ENCODE measurements around the gene AGRN. TPM values are rescaled to one million over a fixed set of nuclear protein-coding genes. Genes with fewer than 3 reads are reported as not detected.
A peak's percentile ranks its signal among the peaks of the same experiment; 100 is the strongest.

The AGRN gene
- total RNA-seq, 4 donors from 2014 or later: 20.0 to 35.8 (median 32.0) TPM

DNA sequence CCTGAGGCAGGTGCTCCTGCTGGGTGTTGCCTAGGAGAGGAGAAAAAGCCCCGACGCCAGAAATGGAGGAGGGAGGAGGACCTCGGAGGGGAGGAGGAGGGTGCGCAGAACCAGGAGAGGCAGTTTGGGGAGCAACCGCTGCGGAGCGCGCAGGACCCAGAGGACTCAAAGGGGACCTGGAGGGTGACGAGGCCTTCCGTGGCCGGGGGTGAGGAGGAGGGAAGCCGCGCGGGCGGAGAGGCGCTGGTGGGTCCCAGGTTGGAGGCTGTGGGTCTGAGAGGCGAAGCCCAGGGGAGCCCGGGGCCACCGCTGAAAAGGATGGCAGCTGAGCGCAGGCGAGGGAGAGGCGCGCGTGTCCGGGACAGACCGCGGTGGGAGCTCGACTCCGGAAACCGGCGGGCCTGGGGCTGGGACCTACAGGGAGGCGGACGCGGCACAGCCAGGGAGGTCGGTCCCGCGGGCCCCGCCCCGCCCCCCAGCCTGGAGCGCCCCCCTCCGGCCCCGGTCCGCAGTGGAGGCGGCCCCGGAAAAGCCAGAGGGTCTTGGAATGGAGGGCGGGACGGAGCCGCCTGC, 39.1 kb downstream of the AGRN start:
- peaks cover 28 to 55% (median 31%) of the 10 kb centered on the region in 3 donors for H3K4me1 ChIP-seq
- H3K27ac ChIP-seq: no peak overlapping the region
- intact Hi-C loops (cut with DNase I): no loop called here
- 1 to 3% methylated on average over 16 to 26 of the region's 48 CpGs for WGBS, 2 donors
- peaks cover 0 to 16% (median 2%) of the 10 kb centered on the region in 3 donors for H3K36me3 ChIP-seq
- H3K27me3 ChIP-seq: peaks cover 9 to 75% (median 30%) of the 10 kb centered on the region in 4 donors
- no peak for DNase-seq
- no peaks in the 10 kb centered on the region for H3K9me3 ChIP-seq
- peak overlapping the region; percentile 32 to 78 (median 48) for H3K4me3 ChIP-seq
- TF ChIP-seq, protein P1, sequence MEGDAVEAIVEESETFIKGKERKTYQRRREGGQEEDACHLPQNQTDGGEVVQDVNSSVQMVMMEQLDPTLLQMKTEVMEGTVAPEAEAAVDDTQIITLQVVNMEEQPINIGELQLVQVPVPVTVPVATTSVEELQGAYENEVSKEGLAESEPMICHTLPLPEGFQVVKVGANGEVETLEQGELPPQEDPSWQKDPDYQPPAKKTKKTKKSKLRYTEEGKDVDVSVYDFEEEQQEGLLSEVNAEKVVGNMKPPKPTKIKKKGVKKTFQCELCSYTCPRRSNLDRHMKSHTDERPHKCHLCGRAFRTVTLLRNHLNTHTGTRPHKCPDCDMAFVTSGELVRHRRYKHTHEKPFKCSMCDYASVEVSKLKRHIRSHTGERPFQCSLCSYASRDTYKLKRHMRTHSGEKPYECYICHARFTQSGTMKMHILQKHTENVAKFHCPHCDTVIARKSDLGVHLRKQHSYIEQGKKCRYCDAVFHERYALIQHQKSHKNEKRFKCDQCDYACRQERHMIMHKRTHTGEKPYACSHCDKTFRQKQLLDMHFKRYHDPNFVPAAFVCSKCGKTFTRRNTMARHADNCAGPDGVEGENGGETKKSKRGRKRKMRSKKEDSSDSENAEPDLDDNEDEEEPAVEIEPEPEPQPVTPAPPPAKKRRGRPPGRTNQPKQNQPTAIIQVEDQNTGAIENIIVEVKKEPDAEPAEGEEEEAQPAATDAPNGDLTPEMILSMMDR (IDR thresholded peaks at IDR 0.05): peak in 1 of 6 experiments; percentile 7
- TF ChIP-seq POLR2A (IDR thresholded peaks at IDR 0.05): no peak

DNA sequence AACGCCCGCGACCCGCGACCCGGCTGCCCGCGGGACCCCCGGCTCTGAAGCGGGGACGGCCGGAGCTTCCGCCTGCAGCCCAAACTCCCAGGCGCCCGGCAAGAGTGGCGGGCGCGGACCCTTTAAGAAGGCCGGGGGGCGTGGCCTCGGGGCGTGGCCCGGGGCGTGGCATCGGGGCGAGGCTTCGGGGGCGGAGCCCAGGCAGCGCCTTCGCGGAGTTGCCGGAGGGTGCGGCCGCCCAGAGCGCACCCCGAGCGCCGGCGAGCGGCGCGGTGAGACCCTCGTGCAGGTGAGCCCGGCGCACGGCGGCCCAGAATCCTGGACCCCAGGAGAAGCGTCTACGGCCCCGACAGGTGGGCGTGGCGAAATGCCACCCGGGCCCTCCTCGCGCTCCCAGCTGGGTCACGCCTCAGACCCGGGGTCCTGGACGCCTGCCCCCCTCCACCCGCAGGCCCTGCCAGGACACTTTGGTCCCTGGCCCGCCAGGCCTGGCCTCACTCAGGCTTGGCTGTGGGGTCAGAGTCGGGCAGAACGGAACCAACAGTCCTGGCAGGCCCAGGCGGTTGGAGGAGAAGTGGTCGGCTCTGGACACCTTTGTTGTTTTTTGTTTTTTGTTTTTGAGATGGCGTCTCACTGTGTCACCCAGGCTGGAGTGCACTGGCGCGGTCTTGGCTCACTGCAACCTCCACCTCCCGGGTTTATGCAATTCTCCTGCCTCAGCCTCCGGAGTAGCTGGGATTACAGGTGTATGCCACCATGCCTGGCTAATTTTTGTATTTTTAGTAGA, 39.8 kb downstream of the AGRN start:
- 17% methylated on average over 9 of the region's 69 CpGs for WGBS, 2 donors
- no peak for DNase-seq
- H3K4me3 ChIP-seq: peak overlapping the region; percentile 32 to 78 (median 48)
- H3K4me1 ChIP-seq: peaks cover 32 to 62% (median 36%) of the 10 kb centered on the region in 3 donors
- intact Hi-C loops (cut with DNase I): loop anchor here (5.0 kb wide), 1 partner anchor 77 kb away; the partner anchor contains the start of gene PERM1
- no peak overlapping the region for H3K27ac ChIP-seq
- TF ChIP-seq POLR2A (IDR thresholded peaks at IDR 0.05): no peak
- TF ChIP-seq, protein P1 (IDR thresholded peaks at IDR 0.05): no peak
- H3K9me3 ChIP-seq: no peaks in the 10 kb centered on the region
- peaks cover 9 to 82% (median 30%) of the 10 kb centered on the region in 4 donors for H3K27me3 ChIP-seq
- H3K36me3 ChIP-seq: peaks cover 0 to 9% (median 0%) of the 10 kb centered on the region in 3 donors

DNA sequence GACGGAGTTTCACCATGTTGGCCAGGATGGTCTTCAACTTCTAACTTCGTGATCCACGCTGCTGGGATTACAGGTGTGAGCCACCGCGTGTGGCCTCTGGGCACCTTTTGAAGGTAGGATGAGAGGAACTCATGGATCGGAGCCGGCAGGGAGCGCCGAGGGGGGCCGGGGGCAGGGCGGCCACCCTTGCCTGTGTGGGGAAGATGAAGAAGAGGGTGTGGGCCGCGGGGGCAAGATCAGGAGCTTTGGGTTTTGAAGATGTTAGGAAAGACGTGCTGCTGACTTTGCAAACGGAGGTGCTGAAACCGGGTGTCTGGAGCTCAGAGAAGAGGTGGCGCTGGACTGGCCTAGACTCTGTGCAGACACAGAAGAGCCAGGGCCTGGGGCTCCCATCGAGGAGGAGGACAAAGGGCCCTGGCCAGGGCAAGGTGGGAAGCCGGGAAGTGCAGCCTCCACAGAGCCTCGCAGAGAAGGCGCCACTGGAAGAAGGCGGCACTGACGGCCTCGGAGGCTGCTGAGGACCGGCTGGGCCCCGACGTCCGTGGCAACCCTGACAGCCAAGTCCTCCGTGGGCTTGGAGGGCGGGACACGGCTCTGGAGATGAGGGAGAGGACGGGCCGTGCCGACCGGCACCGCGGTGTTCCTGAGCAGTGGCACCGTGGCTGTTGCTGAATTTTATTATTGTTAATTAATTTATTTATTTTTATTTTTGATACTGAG, 40.5 kb downstream of the AGRN start:
- Histone ChIP-seq H3K36me3 (peaks cover 0 to 1% (median 0%) of the 10 kb centered on the region in 3 donors), H3K27ac (no peak overlapping the region), H3K27me3 (peaks cover 9 to 85% (median 30%) of the 10 kb centered on the region in 4 donors), H3K4me1 (peaks cover 32 to 62% (median 36%) of the 10 kb centered on the region in 3 donors), H3K9me3 (no peaks in the 10 kb centered on the region), H3K4me3 (peak overlapping the region in 3 of 4 donors; percentile 32 to 78 (median 55))
- no peak for DNase-seq
- WGBS, 2 donors: 38 to 53% methylated on average over 31 to 38 of the region's 38 CpGs
- TF ChIP-seq, protein P1 (IDR thresholded peaks at IDR 0.05): no peak
- no peak for TF ChIP-seq POLR2A (IDR thresholded peaks at IDR 0.05)
- intact Hi-C loops (cut with DNase I): loop anchor here (5.0 kb wide), 1 partner anchor 78 kb away; the partner anchor contains the start of gene PERM1

DNA sequence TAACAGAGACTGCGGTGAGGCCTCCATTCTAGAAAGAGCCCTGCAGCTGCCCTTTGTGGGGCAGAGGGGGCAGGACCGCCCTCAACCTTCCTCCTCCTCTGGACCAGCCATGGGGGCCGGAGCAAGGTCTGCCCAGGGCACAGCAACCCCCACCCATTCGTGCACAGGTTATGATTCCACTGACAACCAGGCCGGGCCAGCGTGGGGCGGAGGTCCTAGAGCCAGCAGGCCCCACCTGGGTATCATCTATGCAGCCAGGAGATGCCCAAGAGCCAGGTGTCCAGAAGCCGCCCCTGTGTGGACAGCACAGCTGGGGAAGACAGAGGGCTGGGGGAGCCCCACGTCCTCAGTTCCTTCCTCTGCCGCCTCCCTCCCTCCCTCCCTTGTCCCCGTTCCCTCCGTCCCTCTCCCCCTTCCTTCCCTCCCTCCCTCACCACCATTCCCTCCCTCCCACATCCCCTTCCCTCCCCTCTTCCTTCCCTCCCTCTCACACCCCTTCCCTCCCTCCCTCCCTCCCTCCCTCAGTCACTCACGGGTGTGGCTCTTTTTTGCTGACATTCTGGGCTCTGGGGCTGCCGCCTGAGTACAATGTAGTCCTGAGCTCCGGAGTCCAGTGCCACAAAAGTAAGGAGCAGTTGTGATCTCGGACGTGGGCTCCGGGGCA, 41.9 kb downstream of the AGRN start:
- no peak overlapping the region for H3K4me3 ChIP-seq
- 43 to 45% methylated on average over 2 to 6 of the region's 18 CpGs for WGBS, 2 donors
- no peaks in the 10 kb centered on the region for H3K36me3 ChIP-seq
- H3K9me3 ChIP-seq: no peaks in the 10 kb centered on the region
- no peak overlapping the region for H3K27ac ChIP-seq
- intact Hi-C loops (cut with DNase I): loop anchor here (5.0 kb wide), 1 partner anchor 80 kb away; the partner anchor contains the start of gene PERM1
- peaks cover 32 to 62% (median 36%) of the 10 kb centered on the region in 3 donors for H3K4me1 ChIP-seq
- DNase-seq: no peak
- peaks cover 9 to 90% (median 30%) of the 10 kb centered on the region in 4 donors for H3K27me3 ChIP-seq
- TF ChIP-seq, protein P1 (IDR thresholded peaks at IDR 0.05): no peak
